HG03060 (cell line): ENCODE results near the gene SERPINE2.
"Not testable (repeated sequence)": the region's sequence is repeated elsewhere in the genome, so short reads cannot be mapped to it uniquely, and the experiment has no call there.

ENCODE experiments used
- ATAC-seq: cut with Tn5 transposase; IDR thresholded peaks from one replicate; pipeline ENCODE4 v1.9.1; 2021; ENCODE audit warnings: low read depth, moderate number of reproducible peaks; ENCODE audit not compliant: unreplicated experiment

Gene SERPINE2

GRCh38 chr2:224017957-224018356 is 21.1 kb downstream of the SERPINE2 start:
- no peak for ATAC-seq

- no peak for ATAC-seq
Measured at GRCh38 chr2:224016963-224017362, 22.1 kb downstream of the SERPINE2 start.

- no peak for ATAC-seq
Measured at GRCh38 chr2:224014336-224014735, 24.8 kb downstream of the SERPINE2 start.

- no peak for ATAC-seq
Measured at GRCh38 chr2:224011837-224012236, 27.2 kb downstream of the SERPINE2 start.

GRCh38 chr2:224009605-224010315 is 29.3 kb downstream of the SERPINE2 start:
- no peak for ATAC-seq

GRCh38 chr2:224008702-224009261 is 30.3 kb downstream of the SERPINE2 start:
- no peak for ATAC-seq

- ATAC-seq = no peak
Measured at GRCh38 chr2:224004105-224004695, 34.9 kb downstream of the SERPINE2 start.

- not testable (repeated sequence) for ATAC-seq
Measured at GRCh38 chr2:224000662-224001061, 38.4 kb downstream of the SERPINE2 start.

- no peak for ATAC-seq
Measured at GRCh38 chr2:223999862-224000261, 39.2 kb downstream of the SERPINE2 start.

- no peak for ATAC-seq
Measured at GRCh38 chr2:223998948-223999347, 40.1 kb downstream of the SERPINE2 start.

GRCh38 chr2:223997938-223998337 is 41.1 kb downstream of the SERPINE2 start:
- no peak for ATAC-seq

- no peak for ATAC-seq
Measured at GRCh38 chr2:223996391-223996790, 42.7 kb downstream of the SERPINE2 start.

- ATAC-seq = no peak
Measured at GRCh38 chr2:223995569-223995968, 43.5 kb downstream of the SERPINE2 start.

- ATAC-seq = no peak
Measured at GRCh38 chr2:223994562-223995162, 44.4 kb downstream of the SERPINE2 start.

- peak; percentile 78 for ATAC-seq
Measured at GRCh38 chr2:223993634-223994232, 45.4 kb downstream of the SERPINE2 start.

GRCh38 chr2:223991611-223992010 is 47.5 kb downstream of the SERPINE2 start:
- ATAC-seq = no peak

- no peak for ATAC-seq
Measured at GRCh38 chr2:223989856-223990232, 49.2 kb downstream of the SERPINE2 start.

- no peak for ATAC-seq
Measured at GRCh38 chr2:223989206-223989855, 49.8 kb downstream of the SERPINE2 start.

GRCh38 chr2:223981241-223981640 is 57.8 kb downstream of the SERPINE2 start:
- no peak for ATAC-seq

- no peak for ATAC-seq
Measured at GRCh38 chr2:223980803-223981202, 58.3 kb downstream of the SERPINE2 start.

- ATAC-seq = no peak
Measured at GRCh38 chr2:223980397-223980735, 58.7 kb downstream of the SERPINE2 start.
